ENCODE data around the gene RAB44.
A peak's percentile ranks its signal among the peaks of the same experiment; 100 is the strongest.

The RAB44 gene

GRCh38 chr6:36686668-36687513 lies 10.7 kb upstream of the RAB44 start:
- DNase-seq (ENCODE audit: low read depth in 2 of 2): no peak
- no peak overlapping the region for H3K4me3 ChIP-seq (replicated peaks in 1 of 2; ENCODE audit: low read depth in 2 of 2, low read length in 2 of 2)
- TF ChIP-seq CTCF (IDR thresholded peaks at IDR 0.05; ENCODE audit: low read depth, low read length): no peak

GRCh38 chr6:36688063-36688738 lies 9.4 kb upstream of the RAB44 start:
- no peak for TF ChIP-seq CTCF (IDR thresholded peaks at IDR 0.05; ENCODE audit: low read depth, low read length)
- no peak overlapping the region for H3K4me3 ChIP-seq (replicated peaks in 1 of 2; ENCODE audit: low read depth in 2 of 2, low read length in 2 of 2)
- peak; percentile 44 to 50 for DNase-seq (ENCODE audit: low read depth in 2 of 2)

- H3K4me3 ChIP-seq (replicated peaks in 1 of 2; ENCODE audit: low read depth in 2 of 2, low read length in 2 of 2): no peak overlapping the region
- TF ChIP-seq CTCF (IDR thresholded peaks at IDR 0.05; ENCODE audit: low read depth, low read length): no peak
- DNase-seq (ENCODE audit: low read depth in 2 of 2): peak in 1 of 2 donors; percentile 31
These were observed 8.9 kb upstream of the RAB44 start for GRCh38 chr6:36688739-36689075.

GRCh38 chr6:36691011-36691410 lies 6.6 kb upstream of the RAB44 start:
- no peak overlapping the region for H3K4me3 ChIP-seq (replicated peaks in 1 of 2; ENCODE audit: low read depth in 2 of 2, low read length in 2 of 2)
- TF ChIP-seq CTCF (IDR thresholded peaks at IDR 0.05; ENCODE audit: low read depth, low read length): no peak
- no peak for DNase-seq (ENCODE audit: low read depth in 2 of 2)

- no peak overlapping the region for H3K4me3 ChIP-seq (replicated peaks in 1 of 2; ENCODE audit: low read depth in 2 of 2, low read length in 2 of 2)
- no peak for DNase-seq (ENCODE audit: low read depth in 2 of 2)
- no peak for TF ChIP-seq CTCF (IDR thresholded peaks at IDR 0.05; ENCODE audit: low read depth, low read length)
These were observed 6.0 kb upstream of the RAB44 start for GRCh38 chr6:36691612-36692011.

GRCh38 chr6:36692220-36692619 lies 5.4 kb upstream of the RAB44 start:
- H3K4me3 ChIP-seq (replicated peaks in 1 of 2; ENCODE audit: low read depth in 2 of 2, low read length in 2 of 2): no peak overlapping the region
- TF ChIP-seq CTCF (IDR thresholded peaks at IDR 0.05; ENCODE audit: low read depth, low read length): no peak
- DNase-seq (ENCODE audit: low read depth in 2 of 2): no peak

Measured in cardiac fibroblast (primary cell).